ENCODE results near the gene KCNJ14. TPM values are rescaled to one million over a fixed set of nuclear protein-coding genes. Genes with fewer than 3 reads are reported as not detected.

KCNJ14 gene
- total and polyA plus RNA-seq, 2 of the 8 experiments (the other 6 are each of a cell fraction or from before 2014, with no cell fraction given): 0.45 to 0.89 TPM

DNA sequence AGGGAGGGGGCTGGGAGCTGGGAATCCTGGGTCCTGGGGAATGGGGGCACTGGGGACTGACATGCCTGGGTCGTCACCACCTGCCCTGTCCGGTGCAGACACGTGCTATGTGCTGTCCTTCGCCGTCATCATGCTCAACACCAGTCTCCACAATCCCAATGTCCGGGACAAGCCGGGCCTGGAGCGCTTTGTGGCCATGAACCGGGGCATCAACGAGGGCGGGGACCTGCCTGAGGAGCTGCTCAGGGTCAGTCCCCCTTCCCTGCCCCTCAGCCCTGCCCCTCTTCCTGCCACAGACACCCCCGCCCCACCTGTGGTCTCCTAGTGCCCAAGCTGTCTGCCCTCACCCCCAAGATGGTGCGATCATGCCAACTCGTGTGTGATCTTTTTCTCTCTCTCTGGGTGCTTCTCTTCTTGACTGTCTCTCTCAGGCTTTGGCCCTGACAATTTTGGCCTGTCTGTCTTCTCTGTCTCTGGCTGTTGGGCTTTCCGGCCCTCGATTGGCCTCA is 18.8 kb downstream of the KCNJ14 start:
- no peak overlapping the region for H2BK5ac ChIP-seq (ENCODE audit: low read depth, low read length)
- peaks cover 17 to 22% of the 10 kb centered on the region in 2 experiments for H4K20me1 ChIP-seq (replicated peaks in 1 of 2; ENCODE audit: control insufficient read depth in 1 of 2, insufficient read depth in 2 of 2, low read length in 2 of 2)
- H4K5ac ChIP-seq (ENCODE audit: insufficient read length, low read depth, low read length): no peak overlapping the region
- H3K18ac ChIP-seq (ENCODE audit: extremely low read depth, low read length): no peak overlapping the region
- H2AK5ac ChIP-seq (ENCODE audit: low read depth, low read length): no peak overlapping the region
- H2BK20ac ChIP-seq (ENCODE audit: low read length): no peak overlapping the region
- FAIRE-seq (no peak), DNase-seq (ENCODE audit: low read depth in 1 of 2, low spot score in 2 of 2) (no peak)
- POLR2A ChIA-PET (ENCODE audit: partially characterized antibody): interaction anchor here (1.5 to 11.4 kb wide), 4 partner anchors 10 to 22 kb away, joined by 5 to 176 read pairs (median 12); no protein-coding TSS in a partner anchor
- H3K79me1 ChIP-seq (ENCODE audit: low read depth, low read length): peaks cover 4% of the 10 kb centered on the region; the same call in 1 of the 2 replicates
- no peak overlapping the region for H3K23ac ChIP-seq (ENCODE audit: insufficient read length)
- peaks cover 41 to 76% (median 67%) of the 10 kb centered on the region in 4 experiments for H3K36me3 ChIP-seq (ENCODE audit: control insufficient read depth in 2 of 4, insufficient read depth in 4 of 4, low read length in 3 of 4)
- H3K14ac ChIP-seq (ENCODE audit: insufficient read length): no peak overlapping the region
- H3K27me3 ChIP-seq (replicated peaks in 1 of 4; ENCODE audit: control insufficient read depth in 3 of 4, extremely low read depth in 1 of 4, insufficient read depth in 3 of 4, low read length in 3 of 4): no peaks in the 10 kb centered on the region
- H4K91ac ChIP-seq (replicated peaks; ENCODE audit: insufficient read length, low read length): no peak overlapping the region
- H3K4ac ChIP-seq (replicated peaks; ENCODE audit: insufficient read length, low read depth, low read length): no peak overlapping the region
- H3K4me3 ChIP-seq (ENCODE audit: extremely low read depth in 1 of 4, insufficient read depth in 2 of 4, low read depth in 3 of 4, low read length in 4 of 4): no peak overlapping the region
- no peak overlapping the region for H3K27ac ChIP-seq (ENCODE audit: low read depth, low read length)
- H3K23me2 ChIP-seq (ENCODE audit: low read depth, low read length): no peaks in the 10 kb centered on the region; the same call in 1 of the 2 replicates
- no peak overlapping the region for H2BK15ac ChIP-seq (ENCODE audit: low read length)
- no peak overlapping the region for H2AFZ ChIP-seq (ENCODE audit: low read length)
- CTCF ChIA-PET (ENCODE audit: partially characterized antibody): no interaction called here
- no peak overlapping the region for H2BK12ac ChIP-seq (ENCODE audit: low read depth, low read length)
- H3K56ac ChIP-seq (replicated peaks; ENCODE audit: insufficient read length, low read depth, low read length): no peak overlapping the region
- no peaks in the 10 kb centered on the region for H3K9me3 ChIP-seq (ENCODE audit: insufficient read depth in 2 of 2, low read depth in 1 of 2, low read length in 1 of 2)
- no peak overlapping the region for H4K8ac ChIP-seq (ENCODE audit: extremely low read depth, insufficient read depth, low read length)
- H3K9ac ChIP-seq (replicated peaks in 1 of 4; ENCODE audit: extremely low read depth in 1 of 4, low read depth in 3 of 4, low read length in 3 of 4): no peak overlapping the region
- H3K4me1 ChIP-seq (replicated peaks in 1 of 4; ENCODE audit: control insufficient read depth in 3 of 4, insufficient read depth in 4 of 4, low read length in 3 of 4): peaks cover 0 to 5% (median 1%) of the 10 kb centered on the region in 4 experiments; a peak in 1 of 7 replicates
- 92% methylated on average over 12 of the region's 16 CpGs; no CpG with 5 or more reads in 1 of the 2 experiments for whole genome bisulfite sequencing, 2 experiments (ENCODE audit: extremely low coverage in 1 of 2, insufficient coverage in 1 of 2, insufficient read length in 1 of 2, insufficient replicate concordance in 2 of 2, low coverage in 1 of 2, low lambda C conversion rate in 2 of 2, missing lambda C conversion rate in 1 of 2)
- H2BK120ac ChIP-seq (replicated peaks; ENCODE audit: low read depth, low read length): no peak overlapping the region
- TF ChIP-seq TBP (IDR thresholded peaks at IDR 0.05; ENCODE audit: low read depth, low read length): no peak
- peak; percentile 56 for TF ChIP-seq POLR2AphosphoS5 (IDR thresholded peaks at IDR 0.05; ENCODE audit: low read depth, low read length)
- no peak overlapping the region for H3K4me2 ChIP-seq (ENCODE audit: insufficient read depth in 1 of 2, low read depth in 2 of 2, low read length in 2 of 2)
- peaks cover 0 to 12% of the 10 kb centered on the region in 2 experiments; a peak in 1 of 4 replicates for H3K79me2 ChIP-seq (ENCODE audit: control insufficient read depth in 1 of 2, insufficient read depth in 2 of 2, low read length in 2 of 2)

Measured in H1 (cell line).